SK-N-SH treated with all-trans-retinoic acid at 6 μM for 48 hours (cell line): ENCODE results near the gene DERL3.

Source experiments
- ATAC-seq: fragments of 200-7000 bp; cut with Tn5 transposase; 3 replicates; pipeline ENCODE4 v1.9.1; 2020; ENCODE audit warnings: mild to moderate bottlenecking, moderate library complexity
- ARNTL ChIP-seq: fragments of 450-650 bp; formaldehyde crosslinking; IDR thresholded peaks from 2 replicates; pipeline ENCODE4 v1.5.0; 2020; ENCODE audit warnings: low read depth, mild to moderate bottlenecking, moderate library complexity, borderline replicate concordance
- BACH2 ChIP-seq: fragments of 250-450 bp; sonication (Bioruptor Pico); IDR thresholded peaks from 2 replicates; pipeline ENCODE4 v1.9.0; 2021; ENCODE audit warnings: mild to moderate bottlenecking, borderline replicate concordance
- CREB5 ChIP-seq: fragments of 250-450 bp; sonication (Bioruptor Pico); IDR thresholded peaks from 2 replicates; pipeline ENCODE4 v1.5.1; 2020; ENCODE audit warnings: low read depth, mild to moderate bottlenecking, moderate library complexity
- CSDC2 ChIP-seq: fragments of 250-450 bp; sonication (Bioruptor Pico); IDR thresholded peaks from 2 replicates; pipeline ENCODE4 v1.5.0; 2020; ENCODE audit warnings: mild to moderate bottlenecking, moderate library complexity
- CSRNP3 ChIP-seq: fragments of 250-450 bp; sonication (Bioruptor Pico); IDR thresholded peaks from 2 replicates; pipeline ENCODE4 v1.5.1; 2021; ENCODE audit warnings: mild to moderate bottlenecking, moderate library complexity
- ESRRG ChIP-seq: fragments of 250-450 bp; sonication (Bioruptor Pico); IDR thresholded peaks from 2 replicates; pipeline ENCODE4 v1.6.1; 2021; ENCODE audit warnings: mild to moderate bottlenecking
- GLIS3 ChIP-seq: fragments of 250-450 bp; sonication (Bioruptor Pico); IDR thresholded peaks from 2 replicates; pipeline ENCODE4 v1.5.0; 2020; ENCODE audit warnings: mild to moderate bottlenecking, moderate library complexity
- ISL1 ChIP-seq: fragments of 250-450 bp; sonication (Bioruptor Pico); IDR thresholded peaks from 2 replicates; pipeline ENCODE4 v2.1.2; 2022; ENCODE audit warnings: mild to moderate bottlenecking, moderate library complexity
- OSR1 ChIP-seq: fragments of 250-450 bp; sonication (Bioruptor Pico); IDR thresholded peaks from 2 replicates; pipeline ENCODE4 v1.8.0; 2022; ENCODE audit warnings: moderate library complexity, mild to moderate bottlenecking, inconsistent platforms
- PATZ1 ChIP-seq: fragments of 250-450 bp; sonication (Bioruptor Pico); IDR thresholded peaks from 2 replicates; pipeline ENCODE4 v1.8.0; 2020; ENCODE audit warnings: mild to moderate bottlenecking, moderate library complexity, borderline replicate concordance
- PPARA ChIP-seq: fragments of 250-450 bp; sonication (Bioruptor Pico); IDR thresholded peaks from 2 replicates; pipeline ENCODE4 v1.5.0; 2020; ENCODE audit warnings: mild to moderate bottlenecking, borderline replicate concordance
- RARB ChIP-seq: fragments of 250-450 bp; sonication (Bioruptor Pico); IDR thresholded peaks from 2 replicates; pipeline ENCODE4 v1.8.0; 2021; ENCODE audit warnings: mild to moderate bottlenecking, moderate library complexity
- SNAI2 ChIP-seq: fragments of 250-450 bp; sonication (Bioruptor Pico); IDR thresholded peaks from 2 replicates; pipeline ENCODE4 v1.5.0; 2020; ENCODE audit warnings: mild to moderate bottlenecking, moderate library complexity
- TSHZ2 ChIP-seq: fragments of 250-450 bp; sonication (Bioruptor Pico); IDR thresholded peaks from 2 replicates; pipeline ENCODE4 v1.5.0; 2020; ENCODE audit warnings: mild to moderate bottlenecking, moderate library complexity
- ZC3H10 ChIP-seq: fragments of 250-450 bp; sonication (Bioruptor Pico); IDR thresholded peaks from 2 replicates; pipeline ENCODE4 v1.5.1; 2021; ENCODE audit warnings: mild to moderate bottlenecking, moderate library complexity
- ZFP30 ChIP-seq: fragments of 450-650 bp; formaldehyde crosslinking; IDR thresholded peaks from 2 replicates; pipeline ENCODE4 v1.5.0; 2022; ENCODE audit warnings: mild to moderate bottlenecking, moderate library complexity
- ZNF565 ChIP-seq: fragments of 450-650 bp; formaldehyde crosslinking; conservative IDR thresholded peaks from 2 replicates; pipeline ENCODE4 v1.5.0; 2020; ENCODE audit warnings: low read depth, mild to moderate bottlenecking, moderate library complexity
- ZNF70 ChIP-seq: fragments of 450-650 bp; formaldehyde crosslinking; IDR thresholded peaks from 2 replicates; pipeline ENCODE4 v1.5.0; 2020; ENCODE audit warnings: mild to moderate bottlenecking, moderate library complexity
- TF ChIP-seq, protein P1 (sequence below): fragments of 250-450 bp; sonication (Bioruptor Pico); IDR thresholded peaks from 2 replicates; pipeline ENCODE4 v1.8.0; 2021; ENCODE audit warnings: low read depth, mild to moderate bottlenecking, moderate library complexity, borderline replicate concordance

The DERL3 gene

DNA sequence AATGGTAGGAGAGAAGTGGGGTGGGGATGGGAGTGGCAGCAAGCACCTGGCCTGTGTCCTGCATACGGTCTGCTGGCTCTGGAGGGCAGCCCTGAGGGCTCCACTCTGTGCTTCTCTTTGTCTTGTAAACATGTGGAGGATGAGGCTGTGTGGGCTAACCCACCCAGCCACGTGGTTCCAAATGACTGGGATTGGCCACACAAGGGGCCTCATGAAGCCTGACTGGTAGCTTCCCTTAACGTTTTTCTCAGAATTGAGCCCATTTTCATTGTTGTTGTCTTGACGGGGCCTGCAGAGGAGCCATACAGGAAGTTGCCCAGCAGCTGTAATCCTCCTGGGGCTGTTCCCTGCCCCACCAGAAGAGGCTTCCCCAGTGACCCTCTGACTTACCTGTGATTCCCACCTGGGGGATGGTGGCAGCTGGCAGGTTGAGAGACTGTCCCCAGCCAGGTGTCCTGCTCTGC is 18.0 kb downstream of the DERL3 start:
- TF ChIP-seq ZNF565 (CRISPR knock-in tag) (no peak), BACH2 (CRISPR knock-in tag) (no peak), CSRNP3 (CRISPR knock-in tag) (no peak), TSHZ2 (CRISPR knock-in tag) (no peak), ZNF70 (CRISPR knock-in tag) (no peak)
- TF ChIP-seq, protein P1, sequence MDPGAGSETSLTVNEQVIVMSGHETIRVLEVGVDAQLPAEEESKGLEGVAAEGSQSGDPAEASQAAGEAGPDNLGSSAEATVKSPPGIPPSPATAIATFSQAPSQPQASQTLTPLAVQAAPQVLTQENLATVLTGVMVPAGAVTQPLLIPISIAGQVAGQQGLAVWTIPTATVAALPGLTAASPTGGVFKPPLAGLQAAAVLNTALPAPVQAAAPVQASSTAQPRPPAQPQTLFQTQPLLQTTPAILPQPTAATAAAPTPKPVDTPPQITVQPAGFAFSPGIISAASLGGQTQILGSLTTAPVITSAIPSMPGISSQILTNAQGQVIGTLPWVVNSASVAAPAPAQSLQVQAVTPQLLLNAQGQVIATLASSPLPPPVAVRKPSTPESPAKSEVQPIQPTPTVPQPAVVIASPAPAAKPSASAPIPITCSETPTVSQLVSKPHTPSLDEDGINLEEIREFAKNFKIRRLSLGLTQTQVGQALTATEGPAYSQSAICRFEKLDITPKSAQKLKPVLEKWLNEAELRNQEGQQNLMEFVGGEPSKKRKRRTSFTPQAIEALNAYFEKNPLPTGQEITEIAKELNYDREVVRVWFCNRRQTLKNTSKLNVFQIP = no peak

GRCh38 chr22:23818541-23818940 is 20.3 kb downstream of the DERL3 start:
- no peak for ATAC-seq
- no peak for TF ChIP-seq ZNF70 (CRISPR knock-in tag)
- no peak for TF ChIP-seq GLIS3 (CRISPR knock-in tag)
- no peak for TF ChIP-seq SNAI2
- no peak for TF ChIP-seq ESRRG (CRISPR knock-in tag)
- no peak for TF ChIP-seq PPARA (CRISPR knock-in tag)
- no peak for TF ChIP-seq CSRNP3 (CRISPR knock-in tag)
- no peak for TF ChIP-seq PATZ1 (CRISPR knock-in tag)
- TF ChIP-seq OSR1 = no peak
- TF ChIP-seq RARB (CRISPR knock-in tag) = no peak

More for the DNA sequence above, 18.0 kb downstream of the DERL3 start:
- ATAC-seq = no peak

GRCh38 chr22:23817146-23817545 is 21.7 kb downstream of the DERL3 start:
- TF ChIP-seq CSDC2 (CRISPR knock-in tag) (no peak), ESRRG (CRISPR knock-in tag) (no peak), ISL1 (no peak), PATZ1 (CRISPR knock-in tag) (no peak), ZNF565 (CRISPR knock-in tag) (no peak), CSRNP3 (CRISPR knock-in tag) (no peak), ZFP30 (CRISPR knock-in tag) (no peak), CREB5 (CRISPR knock-in tag) (no peak), OSR1 (no peak), ZNF70 (CRISPR knock-in tag) (no peak), ZC3H10 (CRISPR knock-in tag) (no peak), PPARA (CRISPR knock-in tag) (no peak), ARNTL (no peak)
- no peak for ATAC-seq
